Stimulated activated memory B cell treated with anti-CD40 and anti-IgM and Interleukin-4, amounts not matched to agents 10 μg/mL and 1 μg/mL and 100 μg/mL, for 72 hours (primary cell): Measurements from ENCODE around the gene INSYN2A.

Experiments
- ATAC-seq: fragments of 150-1000 bp; cut with Tn5 transposase; 2 replicates; pipeline ENCODE4 v1.10.0; 2021
- H3K27ac Mint-ChIP-seq: one replicate; pipeline ENCODE4 v1.8.0; 2022; ENCODE audit warnings: mild to moderate bottlenecking, mixed read lengths
- H3K27me3 Mint-ChIP-seq: one replicate; pipeline ENCODE4 v1.8.0; 2022; ENCODE audit warnings: mixed read lengths
- H3K36me3 Mint-ChIP-seq: one replicate; pipeline ENCODE4 v1.8.0; 2022; ENCODE audit warnings: mixed read lengths
- H3K4me1 Mint-ChIP-seq: one replicate; pipeline ENCODE4 v1.8.0; 2022; ENCODE audit warnings: mixed read lengths
- H3K4me3 Mint-ChIP-seq: one replicate; pipeline ENCODE4 v1.8.0; 2022; ENCODE audit warnings: mild to moderate bottlenecking, moderate library complexity, mixed read lengths
- H3K9me3 Mint-ChIP-seq: one replicate; pipeline ENCODE4 v1.8.0; 2022; ENCODE audit warnings: mixed read lengths

INSYN2A gene, protein sequence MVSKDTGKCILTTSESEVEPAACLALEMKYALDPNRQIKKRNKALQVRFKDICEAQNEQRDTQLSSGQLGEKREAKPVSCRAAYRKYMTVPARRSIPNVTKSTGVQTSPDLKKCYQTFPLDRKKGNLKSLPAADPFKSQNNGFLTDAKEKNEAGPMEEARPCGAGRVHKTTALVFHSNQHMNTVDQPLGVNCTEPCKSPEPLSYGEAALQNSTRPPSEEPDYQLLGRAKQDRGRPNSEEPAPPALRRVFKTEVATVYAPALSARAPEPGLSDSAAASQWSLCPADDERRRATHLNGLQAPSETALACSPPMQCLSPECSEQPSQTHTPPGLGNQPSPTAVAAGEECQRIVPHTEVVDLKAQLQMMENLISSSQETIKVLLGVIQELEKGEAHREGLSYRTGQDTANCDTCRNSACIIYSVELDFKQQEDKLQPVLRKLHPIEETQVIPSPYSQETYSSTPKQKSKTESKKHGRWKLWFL

DNA sequence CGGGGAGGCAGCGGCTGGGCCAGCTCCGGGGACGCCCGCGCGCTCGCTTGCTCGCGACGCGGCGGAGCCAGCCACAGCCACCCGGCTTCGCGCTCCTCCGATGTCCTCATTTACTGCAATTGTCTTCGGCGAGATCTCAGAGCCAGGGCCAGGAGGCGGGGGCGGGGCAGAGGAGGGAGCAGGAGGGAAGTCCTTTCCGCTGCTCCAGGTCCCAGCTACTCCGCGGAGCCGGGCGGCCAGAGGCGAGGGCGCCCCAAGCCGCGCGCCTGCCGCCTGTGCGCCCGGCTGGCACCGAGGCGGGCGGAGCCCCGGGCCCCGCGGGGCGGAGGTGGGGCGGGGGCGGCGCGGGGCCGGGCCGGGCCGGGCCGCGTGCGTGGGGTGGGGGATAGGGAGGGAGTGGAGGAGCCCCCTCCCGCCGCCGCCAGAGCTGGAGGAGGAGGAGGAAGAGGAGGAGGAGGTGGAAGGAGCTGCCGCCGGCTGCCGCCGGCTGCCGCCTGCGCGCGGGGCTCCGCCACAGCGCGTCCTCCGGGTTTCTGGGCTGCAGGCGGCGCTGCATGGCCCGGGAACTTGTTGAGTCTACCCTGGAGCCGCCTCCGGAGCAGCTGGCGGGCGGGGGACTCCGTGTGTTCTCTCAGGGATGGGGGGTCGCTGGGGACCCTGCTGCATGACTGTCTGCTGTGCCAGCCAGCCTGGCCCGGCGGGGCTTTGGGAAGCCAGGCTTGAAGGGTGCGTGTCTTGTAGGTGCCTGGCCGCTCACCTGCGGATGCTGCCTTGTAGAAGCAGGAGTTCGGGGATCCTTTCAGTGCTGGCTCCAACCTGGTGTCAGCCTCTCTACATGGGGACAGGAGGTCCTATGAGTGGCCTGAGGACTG lies at the start of gene INSYN2A:
TSS of gene INSYN2A (minus strand) at position 310 of the 872 bp plus-strand sequence. CDS start 20,196 bp downstream, outside the sequence.
- H3K4me1 Mint-ChIP-seq = no peaks in the 10 kb centered on the region
- H3K4me3 Mint-ChIP-seq = no peak within 1 kb of the TSS
- H3K9me3 Mint-ChIP-seq = no peaks in the 10 kb centered on the region
- H3K27ac Mint-ChIP-seq = no peak within 1 kb of the TSS
- peaks cover 27% of the 10 kb centered on the region for H3K27me3 Mint-ChIP-seq
- no peak for ATAC-seq
- no peaks in the 10 kb centered on the region for H3K36me3 Mint-ChIP-seq

DNA sequence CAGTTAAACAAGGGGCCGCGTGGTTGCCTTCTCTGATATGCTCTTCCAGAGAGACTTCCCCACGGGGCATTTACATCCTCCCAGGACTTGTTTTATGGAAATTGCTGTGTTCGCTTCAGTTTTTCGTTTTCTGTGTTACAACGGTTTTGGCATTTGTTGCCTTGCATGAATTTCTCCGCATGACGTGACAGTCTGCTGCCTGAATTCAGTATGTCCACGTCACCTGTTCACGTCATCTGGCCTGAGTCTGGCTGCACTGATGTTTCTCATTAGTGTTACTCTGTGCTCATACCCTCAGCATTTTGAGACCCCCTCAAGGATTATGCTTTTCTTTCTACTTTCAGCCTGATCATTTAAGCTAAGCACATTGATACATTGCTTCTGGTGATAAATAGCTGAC lies 49.1 kb upstream of the INSYN2A start:
- no peak for ATAC-seq
- no peaks in the 10 kb centered on the region for H3K27me3 Mint-ChIP-seq
- H3K4me3 Mint-ChIP-seq = no peak overlapping the region
- H3K27ac Mint-ChIP-seq = no peak overlapping the region
- H3K9me3 Mint-ChIP-seq = no peaks in the 10 kb centered on the region
- H3K4me1 Mint-ChIP-seq = no peaks in the 10 kb centered on the region
- no peaks in the 10 kb centered on the region for H3K36me3 Mint-ChIP-seq

DNA sequence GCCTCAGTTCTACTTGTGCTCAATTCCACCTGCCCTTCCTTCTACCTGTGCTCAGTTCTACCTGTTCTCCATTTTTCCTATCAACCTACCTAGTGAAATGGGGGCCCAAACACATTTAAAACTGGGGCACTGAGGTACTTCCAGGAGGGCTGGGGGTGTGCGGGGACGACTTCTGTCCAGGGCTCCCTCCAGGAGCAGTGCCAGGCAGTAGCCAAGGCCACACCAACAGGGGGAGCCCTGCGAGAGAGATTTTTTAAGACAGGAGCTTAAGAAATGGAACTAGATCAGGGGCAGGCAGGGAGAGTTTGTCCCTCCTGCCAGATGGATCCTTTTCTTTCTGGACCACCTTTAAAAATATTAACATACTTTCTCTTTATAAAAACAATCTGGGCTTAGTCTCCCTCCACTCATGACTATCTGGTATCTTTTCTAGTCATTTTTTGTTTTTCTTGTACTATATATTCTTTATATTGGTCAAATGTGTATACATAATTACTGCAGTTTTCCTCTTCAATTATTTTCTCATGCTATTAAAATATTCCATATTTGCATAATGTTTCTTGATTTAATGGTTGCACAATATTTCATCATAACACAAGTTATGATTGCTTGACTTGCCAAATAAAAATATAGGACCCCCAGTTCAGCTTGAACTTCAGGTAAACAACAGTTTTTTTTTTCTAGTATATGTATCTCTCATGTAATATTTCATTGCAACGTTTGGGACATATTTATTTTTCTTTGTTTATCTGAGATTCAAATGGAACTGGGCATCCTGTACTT lies 47.3 kb upstream of the INSYN2A start:
- Mint-ChIP-seq H3K9me3 (no peaks in the 10 kb centered on the region), H3K27me3 (no peaks in the 10 kb centered on the region), H3K27ac (no peak overlapping the region), H3K4me3 (no peak overlapping the region), H3K4me1 (no peaks in the 10 kb centered on the region), H3K36me3 (no peaks in the 10 kb centered on the region)
- ATAC-seq = no peak

DNA sequence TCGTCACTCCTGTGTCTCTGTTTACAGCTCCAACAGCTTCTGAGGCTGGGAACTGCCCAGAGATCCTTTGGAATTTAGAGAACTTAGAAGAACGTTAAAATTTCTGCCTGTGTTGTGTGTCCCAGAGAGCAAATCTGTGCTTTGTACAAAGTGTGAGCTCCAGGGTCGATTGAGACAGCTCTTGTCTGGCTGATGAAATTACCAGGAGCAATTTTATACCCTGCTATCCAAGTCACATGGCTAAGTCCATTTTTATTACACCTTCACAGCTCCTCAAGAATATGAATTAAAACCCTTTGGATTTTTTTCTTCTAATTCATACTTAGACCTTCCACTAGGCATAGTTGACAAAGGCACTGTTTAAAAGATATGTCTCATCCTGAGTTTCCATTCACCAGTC lies 46.5 kb upstream of the INSYN2A start:
- no peaks in the 10 kb centered on the region for H3K4me1 Mint-ChIP-seq
- no peaks in the 10 kb centered on the region for H3K36me3 Mint-ChIP-seq
- H3K9me3 Mint-ChIP-seq = peaks cover 3% of the 10 kb centered on the region
- no peaks in the 10 kb centered on the region for H3K27me3 Mint-ChIP-seq
- no peak overlapping the region for H3K4me3 Mint-ChIP-seq
- H3K27ac Mint-ChIP-seq = no peak overlapping the region
- ATAC-seq = no peak

DNA sequence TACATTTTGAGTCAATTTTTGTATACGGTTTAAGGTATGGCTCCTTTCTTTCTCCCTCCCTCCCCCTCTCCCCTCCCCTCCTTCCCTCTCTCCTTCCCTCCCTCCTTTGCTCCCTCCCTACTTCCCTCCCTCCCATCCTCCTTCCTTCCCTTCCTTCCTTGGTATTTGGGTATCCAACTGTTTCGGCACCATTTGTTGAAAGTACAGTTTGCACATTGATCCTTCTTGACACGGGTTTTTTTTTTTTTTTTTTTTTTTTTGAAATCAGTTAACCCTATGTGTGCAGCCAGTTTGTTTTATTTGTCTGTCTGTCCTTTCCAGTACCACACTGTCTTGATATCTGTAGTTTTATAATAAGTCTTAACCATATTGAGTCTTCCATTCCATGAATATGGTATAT lies 39.9 kb upstream of the INSYN2A start:
- Mint-ChIP-seq H3K27me3 (no peaks in the 10 kb centered on the region), H3K4me3 (no peak overlapping the region)
- ATAC-seq = no peak

DNA sequence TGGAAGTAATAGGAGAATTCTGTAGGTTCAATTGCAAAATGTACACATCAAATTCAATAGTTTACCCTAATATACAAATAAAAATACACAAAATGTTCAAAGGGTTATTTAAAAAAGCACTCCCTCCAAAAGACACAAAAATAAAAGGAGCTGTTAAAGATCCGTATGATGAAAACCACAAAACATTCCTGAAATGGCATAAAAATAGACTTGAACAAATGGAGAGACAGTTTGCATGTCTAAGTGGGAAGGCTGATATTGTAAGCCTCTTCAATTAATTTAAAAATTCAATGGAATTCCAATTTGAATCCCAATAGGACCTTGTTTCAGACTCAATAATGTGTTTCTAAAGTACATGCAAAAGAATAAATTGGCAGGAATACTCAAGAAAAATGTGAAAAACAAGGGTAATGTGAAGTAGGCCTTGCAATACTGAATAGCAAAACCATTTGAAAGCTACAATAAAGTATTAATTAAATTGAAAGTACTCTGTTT lies 38.0 kb upstream of the INSYN2A start:
- H3K4me1 Mint-ChIP-seq = no peaks in the 10 kb centered on the region
- H3K36me3 Mint-ChIP-seq = no peaks in the 10 kb centered on the region
- H3K4me3 Mint-ChIP-seq = no peak overlapping the region
- peaks cover 4% of the 10 kb centered on the region for H3K9me3 Mint-ChIP-seq
- no peak for ATAC-seq
- H3K27ac Mint-ChIP-seq = no peak overlapping the region
- no peaks in the 10 kb centered on the region for H3K27me3 Mint-ChIP-seq

More for the DNA sequence above, 39.9 kb upstream of the INSYN2A start:
- no peak overlapping the region for H3K27ac Mint-ChIP-seq
- H3K9me3 Mint-ChIP-seq = peaks cover 3% of the 10 kb centered on the region
- no peaks in the 10 kb centered on the region for H3K36me3 Mint-ChIP-seq
- no peaks in the 10 kb centered on the region for H3K4me1 Mint-ChIP-seq

DNA sequence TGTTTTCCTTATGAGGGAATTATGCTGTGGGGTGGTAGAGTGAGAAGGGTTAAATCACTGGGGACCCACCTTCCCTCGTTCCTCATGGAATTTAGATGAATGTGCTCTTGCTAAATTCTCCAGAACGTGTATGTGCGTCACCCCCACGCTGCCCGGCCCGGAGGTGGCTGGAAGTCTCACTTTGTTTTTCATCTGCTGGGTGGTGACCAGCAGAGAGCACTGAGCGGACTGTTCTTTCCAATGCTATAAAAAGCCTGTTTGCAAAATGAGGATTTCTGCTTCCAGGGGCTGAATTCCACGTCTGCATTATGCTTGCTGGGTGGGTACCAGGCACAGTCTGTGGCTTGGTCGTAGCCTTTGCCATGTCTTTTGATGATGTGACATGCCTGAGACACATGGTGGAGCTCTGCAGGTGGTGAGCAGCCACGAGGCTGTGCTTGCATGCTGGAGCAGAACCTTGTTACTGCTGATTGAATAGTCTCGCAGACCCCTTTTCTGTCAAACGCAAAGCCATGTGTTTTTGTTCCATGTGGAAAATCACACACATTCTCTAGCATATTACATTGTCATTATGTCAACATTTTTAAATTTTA lies 31.9 kb upstream of the INSYN2A start:
- H3K27ac Mint-ChIP-seq = no peak overlapping the region
- H3K9me3 Mint-ChIP-seq = peaks cover 3% of the 10 kb centered on the region
- no peaks in the 10 kb centered on the region for H3K27me3 Mint-ChIP-seq
- ATAC-seq = no peak
- no peaks in the 10 kb centered on the region for H3K4me1 Mint-ChIP-seq
- H3K36me3 Mint-ChIP-seq = no peaks in the 10 kb centered on the region
- no peak overlapping the region for H3K4me3 Mint-ChIP-seq

DNA sequence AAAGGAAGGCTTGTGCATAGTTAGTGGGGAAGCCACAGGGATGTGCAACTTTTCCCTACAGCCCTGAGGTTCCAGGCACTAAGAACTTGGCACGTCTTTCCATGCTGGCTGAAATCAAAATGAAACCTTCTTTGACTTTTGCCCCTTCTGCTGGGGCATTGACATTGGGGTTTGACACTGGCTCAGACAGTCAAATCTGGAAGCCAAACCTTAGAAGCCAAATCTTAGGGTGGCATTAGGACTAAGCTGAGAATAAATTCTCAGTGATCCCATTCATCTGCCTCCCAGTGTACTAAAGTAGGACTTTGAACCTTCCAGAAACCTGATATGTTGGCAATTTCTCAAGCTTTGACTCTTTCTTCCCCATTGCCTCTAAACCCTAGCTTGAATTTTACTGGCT lies 31.3 kb upstream of the INSYN2A start:
- H3K36me3 Mint-ChIP-seq = no peaks in the 10 kb centered on the region
- ATAC-seq = no peak
- H3K9me3 Mint-ChIP-seq = peaks cover 3% of the 10 kb centered on the region
- H3K27ac Mint-ChIP-seq = no peak overlapping the region
- no peaks in the 10 kb centered on the region for H3K27me3 Mint-ChIP-seq
- H3K4me1 Mint-ChIP-seq = no peaks in the 10 kb centered on the region
- H3K4me3 Mint-ChIP-seq = no peak overlapping the region

DNA sequence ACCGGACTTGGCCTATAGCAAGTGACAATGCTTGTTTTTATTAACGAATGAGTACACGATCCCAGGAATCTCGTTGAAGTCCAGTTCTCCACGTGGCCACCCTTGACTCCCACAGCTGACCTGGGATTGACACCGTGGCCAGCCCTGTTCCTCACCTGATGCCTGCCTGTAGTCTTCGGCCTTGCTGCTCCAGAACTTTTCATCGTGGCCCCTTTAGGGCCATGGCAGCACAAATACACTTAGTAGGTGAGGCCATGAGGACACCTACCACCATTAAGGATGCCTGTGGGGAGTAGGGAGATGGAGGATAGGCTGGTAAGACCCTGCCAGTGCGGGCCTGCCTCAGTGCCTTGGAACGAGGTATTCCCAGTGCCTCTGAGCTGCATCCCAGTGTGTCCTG lies 30.6 kb upstream of the INSYN2A start:
- Mint-ChIP-seq H3K36me3 (no peaks in the 10 kb centered on the region), H3K4me1 (no peaks in the 10 kb centered on the region), H3K4me3 (no peak overlapping the region), H3K27ac (no peak overlapping the region), H3K27me3 (no peaks in the 10 kb centered on the region), H3K9me3 (peaks cover 3% of the 10 kb centered on the region)
- ATAC-seq = peak; percentile 27

DNA sequence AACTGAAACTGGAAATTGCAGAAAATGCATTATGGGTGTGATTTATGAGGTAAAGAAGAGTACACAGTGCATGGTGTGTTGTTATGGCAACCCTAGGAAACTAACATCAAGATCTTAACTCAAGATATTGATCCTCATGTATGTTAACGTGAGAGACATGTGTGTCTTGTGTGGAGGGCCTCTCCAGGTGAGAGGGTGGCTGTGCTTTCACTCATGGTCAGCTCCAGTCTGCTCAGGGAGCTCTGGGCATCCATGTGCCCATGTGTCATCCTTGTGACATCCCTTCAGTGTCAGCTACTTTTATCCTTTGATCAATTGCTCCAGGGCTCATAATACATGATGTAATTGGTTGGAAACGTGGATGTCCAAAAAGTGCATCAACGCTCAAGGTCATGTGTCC lies 24.9 kb upstream of the INSYN2A start:
- Mint-ChIP-seq H3K4me1 (no peaks in the 10 kb centered on the region), H3K27ac (no peak overlapping the region), H3K36me3 (no peaks in the 10 kb centered on the region), H3K4me3 (no peak overlapping the region), H3K27me3 (no peaks in the 10 kb centered on the region), H3K9me3 (peaks cover 4% of the 10 kb centered on the region)
- ATAC-seq = no peak

DNA sequence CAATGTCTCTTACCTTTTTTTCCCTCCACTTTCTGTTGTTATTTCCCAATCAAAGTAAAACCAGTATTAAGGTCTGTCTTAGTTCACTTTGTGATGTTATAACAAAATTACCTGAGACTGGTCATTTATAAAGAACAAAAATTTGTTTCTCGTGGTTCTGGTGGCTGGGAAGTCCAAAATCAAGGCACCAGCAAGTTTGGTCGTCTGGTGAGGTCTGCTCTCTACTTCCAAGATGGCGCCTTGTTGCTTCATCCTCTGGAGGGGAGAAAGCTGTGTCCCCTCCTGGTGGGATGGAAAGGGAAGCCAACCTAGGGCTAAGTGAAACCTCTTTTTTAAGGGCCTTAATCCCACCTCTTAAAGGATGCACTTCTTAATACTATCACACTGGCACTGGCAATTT lies 22.3 kb upstream of the INSYN2A start:
- no peak overlapping the region for H3K27ac Mint-ChIP-seq
- ATAC-seq = no peak
- H3K4me3 Mint-ChIP-seq = no peak overlapping the region
- H3K4me1 Mint-ChIP-seq = no peaks in the 10 kb centered on the region
- H3K27me3 Mint-ChIP-seq = no peaks in the 10 kb centered on the region
- peaks cover 8% of the 10 kb centered on the region for H3K9me3 Mint-ChIP-seq
- H3K36me3 Mint-ChIP-seq = no peaks in the 10 kb centered on the region

DNA sequence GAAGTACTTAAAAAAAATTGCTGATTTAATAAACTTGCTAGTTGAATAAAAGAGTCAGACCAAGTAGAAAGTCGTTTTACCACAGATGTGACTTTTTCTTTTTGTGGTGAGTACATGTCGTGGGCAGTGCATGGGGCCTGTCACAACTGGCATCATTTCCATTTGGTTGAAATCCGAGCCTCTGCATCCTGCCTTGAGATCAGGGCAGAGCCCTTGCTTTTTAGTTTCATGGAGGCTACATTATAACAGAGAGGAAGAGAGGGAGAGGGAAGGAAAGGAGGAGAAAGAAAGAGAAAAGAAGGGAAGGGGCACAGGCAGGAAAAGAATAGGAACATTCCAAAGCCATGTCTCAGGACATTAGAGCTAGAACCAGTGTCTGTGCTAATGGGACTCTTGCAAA lies 20.4 kb upstream of the INSYN2A start:
- Mint-ChIP-seq H3K27me3 (no peaks in the 10 kb centered on the region), H3K4me3 (no peak overlapping the region), H3K27ac (no peak overlapping the region), H3K36me3 (no peaks in the 10 kb centered on the region), H3K9me3 (peaks cover 8% of the 10 kb centered on the region), H3K4me1 (no peaks in the 10 kb centered on the region)
- ATAC-seq = no peak

DNA sequence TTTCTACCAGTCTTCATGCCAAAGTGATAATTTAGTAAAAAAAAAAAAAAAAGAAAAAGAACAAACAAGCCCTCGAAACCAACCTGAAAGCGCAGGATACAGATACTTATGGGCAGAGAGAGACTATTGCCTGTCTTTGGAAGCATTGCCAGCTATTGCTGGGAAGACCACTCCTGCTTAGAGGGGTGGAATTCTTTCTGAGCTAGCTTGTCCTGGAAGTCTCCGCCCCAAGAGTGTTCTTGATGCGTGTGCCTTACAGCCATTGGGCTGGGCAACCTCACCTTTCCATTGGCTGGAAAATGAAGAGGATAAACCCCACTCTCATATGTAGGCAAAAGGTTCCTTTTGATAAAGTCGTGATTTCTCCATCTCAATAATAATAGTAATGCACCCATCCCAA lies 19.9 kb upstream of the INSYN2A start:
- Mint-ChIP-seq H3K4me1 (no peaks in the 10 kb centered on the region), H3K27me3 (no peaks in the 10 kb centered on the region), H3K36me3 (no peaks in the 10 kb centered on the region), H3K27ac (no peak overlapping the region), H3K4me3 (no peak overlapping the region), H3K9me3 (peaks cover 8% of the 10 kb centered on the region)
- no peak for ATAC-seq

DNA sequence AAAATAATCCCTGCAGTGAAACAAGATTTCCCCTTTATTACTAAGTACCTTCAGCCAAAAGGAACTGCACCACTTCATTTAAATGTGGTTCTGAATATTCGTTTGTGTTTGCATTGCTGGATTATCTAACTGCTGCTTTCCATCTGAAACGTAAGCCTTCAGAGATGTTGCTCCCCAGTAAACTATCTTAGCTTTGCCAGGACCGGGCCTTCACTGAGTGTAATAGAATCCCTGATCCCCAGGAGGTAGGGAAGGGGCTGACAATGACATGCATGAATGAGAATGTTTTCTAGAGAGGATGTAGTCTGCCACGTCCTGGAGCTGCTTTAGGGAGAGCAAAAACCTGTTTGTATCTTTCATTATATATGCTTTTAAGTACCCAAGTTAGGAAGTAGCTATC lies 19.5 kb upstream of the INSYN2A start:
- H3K9me3 Mint-ChIP-seq = peaks cover 8% of the 10 kb centered on the region
- H3K36me3 Mint-ChIP-seq = no peaks in the 10 kb centered on the region
- H3K4me1 Mint-ChIP-seq = no peaks in the 10 kb centered on the region
- H3K4me3 Mint-ChIP-seq = no peak overlapping the region
- H3K27me3 Mint-ChIP-seq = no peaks in the 10 kb centered on the region
- no peak overlapping the region for H3K27ac Mint-ChIP-seq
- ATAC-seq = no peak
